LNCaP clone FGC (cell line): ENCODE data around the gene UNC45B.

Experiments used
- DNase-seq: peaks from one replicate; pipeline ENCODE4 v3.0.0-alpha.2; 2011; ENCODE audit warnings: low read depth
- H3K4me3 ChIP-seq: 2 replicates; pipeline ENCODE4 v1.5.1; 2011; ENCODE audit warnings: mild to moderate bottlenecking, low read depth, low read length, control low read depth
- TF ChIP-seq, protein P1 (sequence below): IDR thresholded peaks from 2 replicates; pipeline ENCODE4 v1.5.1; 2012; ENCODE audit warnings: mild to moderate bottlenecking; ENCODE audit not compliant: control insufficient read depth, insufficient read depth; ENCODE audit errors: extremely low read depth

UNC45B gene

DNA sequence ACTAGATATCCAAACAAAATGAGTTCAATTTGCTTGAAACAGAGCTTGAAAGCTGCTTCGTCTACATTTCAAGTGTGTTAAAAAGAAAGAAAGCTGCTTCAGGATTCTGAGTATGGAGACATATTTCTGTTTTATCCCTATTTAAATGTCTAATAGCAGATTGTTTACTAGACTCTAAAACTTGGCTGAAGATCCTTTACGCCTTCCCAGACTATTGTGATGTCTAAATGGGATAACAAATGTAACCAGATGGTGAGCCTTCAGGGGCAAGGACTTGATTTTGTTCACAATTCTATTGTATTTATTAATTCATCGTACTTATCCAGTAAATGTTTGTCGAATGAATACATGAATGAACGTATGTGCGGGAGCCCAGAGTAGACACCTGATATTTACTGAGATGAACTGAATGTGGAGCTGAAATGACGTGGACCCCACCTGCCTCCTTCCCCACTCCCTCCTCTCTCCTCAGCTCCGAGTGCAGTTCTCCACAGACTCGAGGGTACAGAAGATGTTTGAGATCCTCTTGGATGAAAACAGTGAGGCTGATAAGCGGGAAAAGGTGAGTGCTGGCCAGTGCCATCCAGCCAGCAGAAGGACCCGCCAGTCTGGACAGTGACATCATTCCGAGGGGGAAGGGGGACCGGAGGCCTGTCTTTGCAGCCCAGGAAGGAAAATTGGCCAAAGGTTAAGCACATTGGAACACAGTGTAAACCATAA lies 5.0 kb downstream of the UNC45B start:
- DNase-seq, result no peak
- H3K4me3 ChIP-seq, result no peak overlapping the region
- TF ChIP-seq, protein P1, sequence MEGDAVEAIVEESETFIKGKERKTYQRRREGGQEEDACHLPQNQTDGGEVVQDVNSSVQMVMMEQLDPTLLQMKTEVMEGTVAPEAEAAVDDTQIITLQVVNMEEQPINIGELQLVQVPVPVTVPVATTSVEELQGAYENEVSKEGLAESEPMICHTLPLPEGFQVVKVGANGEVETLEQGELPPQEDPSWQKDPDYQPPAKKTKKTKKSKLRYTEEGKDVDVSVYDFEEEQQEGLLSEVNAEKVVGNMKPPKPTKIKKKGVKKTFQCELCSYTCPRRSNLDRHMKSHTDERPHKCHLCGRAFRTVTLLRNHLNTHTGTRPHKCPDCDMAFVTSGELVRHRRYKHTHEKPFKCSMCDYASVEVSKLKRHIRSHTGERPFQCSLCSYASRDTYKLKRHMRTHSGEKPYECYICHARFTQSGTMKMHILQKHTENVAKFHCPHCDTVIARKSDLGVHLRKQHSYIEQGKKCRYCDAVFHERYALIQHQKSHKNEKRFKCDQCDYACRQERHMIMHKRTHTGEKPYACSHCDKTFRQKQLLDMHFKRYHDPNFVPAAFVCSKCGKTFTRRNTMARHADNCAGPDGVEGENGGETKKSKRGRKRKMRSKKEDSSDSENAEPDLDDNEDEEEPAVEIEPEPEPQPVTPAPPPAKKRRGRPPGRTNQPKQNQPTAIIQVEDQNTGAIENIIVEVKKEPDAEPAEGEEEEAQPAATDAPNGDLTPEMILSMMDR, result no peak

DNA sequence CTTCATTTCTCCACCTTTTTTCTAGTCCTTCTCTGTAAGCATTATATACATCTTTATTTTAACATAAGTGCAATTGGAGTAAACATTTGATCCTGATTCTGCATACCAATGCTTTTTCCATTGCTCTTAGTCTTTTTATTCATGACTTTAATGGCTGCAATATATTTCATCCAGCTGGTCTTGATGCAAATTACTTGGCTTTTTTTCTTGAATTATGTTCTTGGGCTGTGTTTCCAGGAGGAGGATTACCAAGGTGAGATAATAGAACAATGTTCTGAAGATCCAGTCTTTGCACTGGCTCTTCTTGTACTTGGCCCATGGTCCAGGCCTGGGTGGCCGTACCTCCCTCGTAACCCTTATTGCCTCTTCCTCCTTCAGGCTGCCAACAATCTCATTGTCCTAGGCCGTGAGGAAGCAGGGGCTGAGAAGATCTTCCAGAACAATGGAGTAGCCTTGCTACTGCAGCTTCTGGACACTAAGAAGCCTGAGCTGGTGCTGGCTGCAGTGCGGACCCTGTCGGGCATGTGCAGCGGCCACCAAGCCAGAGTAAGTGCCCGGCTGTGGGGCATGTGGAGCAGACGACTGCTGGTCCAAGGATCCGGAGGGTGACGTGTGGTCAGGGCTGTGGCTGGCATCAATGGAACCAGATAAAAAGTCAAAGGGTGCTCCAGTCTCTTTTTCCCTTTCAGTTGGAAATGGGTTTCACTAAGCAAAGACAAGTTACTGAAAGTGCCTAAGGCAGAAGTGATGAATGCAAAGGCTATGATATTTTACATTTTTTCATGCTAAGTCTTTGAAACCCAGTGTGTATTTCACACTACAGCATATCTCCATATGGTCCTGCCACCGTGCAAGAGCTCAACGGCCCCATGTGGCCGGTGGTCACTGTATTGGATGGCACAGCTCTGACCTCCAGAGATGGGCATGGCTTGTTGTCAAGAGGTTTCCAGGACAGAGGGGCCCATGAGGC lies 6.9 kb downstream of the UNC45B start:
- no peak for DNase-seq

DNA sequence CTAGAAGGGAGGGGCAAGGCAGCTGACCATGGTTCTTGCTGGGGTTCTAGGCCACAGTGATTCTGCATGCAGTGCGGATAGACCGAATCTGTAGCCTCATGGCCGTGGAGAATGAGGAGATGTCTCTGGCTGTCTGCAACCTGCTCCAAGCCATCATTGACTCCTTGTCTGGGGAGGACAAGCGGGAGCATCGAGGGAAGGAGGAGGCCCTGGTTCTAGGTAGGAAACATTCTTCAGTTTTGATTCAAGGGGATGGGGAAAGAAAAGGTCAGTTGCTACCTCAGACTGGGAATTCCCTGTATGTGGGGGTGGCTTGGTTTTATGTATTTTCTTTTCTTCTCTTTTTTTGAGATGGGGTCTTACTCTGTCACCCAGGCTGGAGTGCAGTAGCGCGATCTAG lies 7.6 kb downstream of the UNC45B start:
- TF ChIP-seq, protein P1, result no peak
- no peak overlapping the region for H3K4me3 ChIP-seq
- no peak for DNase-seq

More for the DNA sequence above, 6.9 kb downstream of the UNC45B start:
- no peak overlapping the region for H3K4me3 ChIP-seq
- TF ChIP-seq, protein P1, result no peak

DNA sequence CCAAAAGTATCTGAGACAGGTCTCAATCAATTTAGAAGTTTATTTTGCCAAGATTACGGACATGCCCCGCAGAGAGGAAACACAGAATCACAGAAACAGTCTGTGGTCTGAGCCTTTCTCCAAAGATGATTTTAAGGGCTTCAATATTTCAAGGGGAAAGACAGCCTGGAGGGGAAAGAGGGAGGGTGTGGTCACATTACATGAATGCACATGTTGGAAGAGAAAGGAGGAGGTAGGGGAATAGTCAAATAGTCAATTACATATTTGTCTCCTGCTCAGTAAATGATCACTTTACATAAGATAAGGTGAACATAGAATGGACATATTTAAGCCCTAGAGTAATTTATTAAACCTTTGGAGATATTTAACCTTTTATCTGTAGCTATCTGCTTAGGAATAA lies 12.3 kb downstream of the UNC45B start:
- DNase-seq, result no peak
- TF ChIP-seq, protein P1, result no peak
- no peak overlapping the region for H3K4me3 ChIP-seq

DNA sequence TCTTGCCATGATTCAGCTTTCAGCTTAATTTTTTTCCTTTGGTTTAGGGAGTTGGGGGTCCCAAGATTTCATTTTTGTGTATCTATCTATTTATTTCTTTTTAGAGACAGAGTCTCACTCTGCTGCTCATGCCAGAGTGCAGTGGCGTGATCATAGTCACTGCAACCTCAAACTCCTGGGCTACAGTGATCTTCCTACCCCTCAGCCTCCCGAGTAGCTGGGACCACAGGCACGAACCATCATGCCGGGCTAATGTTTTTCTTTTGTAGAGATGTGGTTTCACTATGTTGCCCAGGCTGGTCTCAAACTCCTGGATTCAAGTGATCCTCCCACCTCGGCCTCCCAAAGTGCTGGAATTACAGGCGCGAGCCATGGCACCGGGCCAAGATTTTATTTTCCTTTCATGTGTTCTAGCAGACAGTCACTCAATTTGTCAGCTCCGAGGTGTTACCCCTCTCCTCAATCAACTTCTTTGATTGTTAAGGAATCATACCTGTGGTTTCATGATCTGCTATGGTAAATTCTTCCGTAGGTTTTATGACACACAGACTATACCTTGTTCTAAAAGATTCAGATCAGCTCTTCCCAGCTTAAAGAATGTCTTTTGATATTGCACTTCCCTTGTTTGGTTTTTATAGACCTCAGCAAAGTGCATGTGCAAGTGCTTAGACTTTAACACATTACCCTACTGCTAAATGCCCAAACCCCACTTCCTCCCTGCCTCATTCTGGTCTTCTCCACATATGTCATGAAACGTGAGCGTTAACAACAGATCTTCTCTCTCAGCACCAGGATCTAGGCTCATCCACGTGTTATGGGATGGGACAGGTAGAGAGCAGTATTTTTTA lies 13.0 kb downstream of the UNC45B start:
- TF ChIP-seq, protein P1, result no peak
- no peak overlapping the region for H3K4me3 ChIP-seq
- DNase-seq, result no peak

DNA sequence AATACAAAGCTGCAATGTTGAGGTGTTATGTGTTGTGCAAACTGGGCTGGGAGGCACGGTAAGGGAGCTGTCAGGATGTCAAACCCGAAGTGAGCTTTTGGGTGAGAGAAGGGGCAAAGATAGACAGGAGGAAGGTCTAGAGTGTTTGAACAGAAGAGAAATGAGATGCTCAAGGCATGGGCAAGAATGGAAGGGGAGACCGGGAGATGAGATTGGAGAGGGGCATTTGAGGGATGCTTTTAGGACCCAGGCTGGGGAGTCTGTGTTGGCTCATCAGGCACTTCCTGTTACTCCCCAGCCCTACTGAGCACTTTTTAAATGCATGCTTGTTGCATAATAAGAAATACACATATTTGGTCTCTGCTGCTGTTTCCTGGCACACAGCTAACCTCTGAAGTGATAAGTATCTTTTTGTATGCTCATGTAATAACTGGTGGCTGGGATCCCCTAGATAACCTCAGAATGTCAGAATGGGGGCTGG lies 13.7 kb downstream of the UNC45B start:
- no peak for DNase-seq
- TF ChIP-seq, protein P1, result no peak
- H3K4me3 ChIP-seq, result no peak overlapping the region
